Immature natural killer cell (primary cell): Measurements from ENCODE around the gene FMR1NB. TPM values are rescaled to one million over a fixed set of nuclear protein-coding genes. Genes with fewer than 3 reads are reported as not detected.

Experiments used
- DNase-seq, 3 donors: peaks; one replicate each; pipeline ENCODE4 v3.0.0; 2022; ENCODE audit warnings: mixed read lengths in 1 of 3
- H3K27ac Mint-ChIP-seq, 6 donors: one replicate each; pipeline ENCODE4 v1.8.0; 2020; ENCODE audit warnings: mixed read lengths in 6 of 6, mild to moderate bottlenecking in 5 of 6, inconsistent platforms in 4 of 6, moderate library complexity in 3 of 6
- H3K27me3 Mint-ChIP-seq, 3 donors: one replicate each; pipeline ENCODE4 v1.8.0; 2020 to 2021; ENCODE audit warnings: low read depth in 3 of 3, mild to moderate bottlenecking in 3 of 3, mixed read lengths in 3 of 3, moderate library complexity in 3 of 3, inconsistent platforms in 1 of 3
- H3K36me3 Mint-ChIP-seq, 3 donors: one replicate each; pipeline ENCODE4 v1.8.0; 2020; ENCODE audit warnings: mixed read lengths in 3 of 3, inconsistent platforms in 2 of 3, mild to moderate bottlenecking in 2 of 3
- H3K4me1 Mint-ChIP-seq, 2 donors: one replicate each; pipeline ENCODE4 v1.8.0; 2020; ENCODE audit warnings: inconsistent platforms in 2 of 2, mild to moderate bottlenecking in 2 of 2, mixed read lengths in 2 of 2, moderate library complexity in 1 of 2
- H3K4me3 Mint-ChIP-seq, 5 donors: one replicate each; pipeline ENCODE4 v1.8.0; 2020; ENCODE audit warnings: mild to moderate bottlenecking in 5 of 5, mixed read lengths in 5 of 5, inconsistent platforms in 3 of 5, moderate library complexity in 3 of 5
- H3K9me3 Mint-ChIP-seq, 6 donors: one replicate each; pipeline ENCODE4 v1.8.0; 2020; ENCODE audit warnings: mild to moderate bottlenecking in 6 of 6, mixed read lengths in 6 of 6, inconsistent platforms in 4 of 6, moderate library complexity in 3 of 6
- polyA plus RNA-seq, 3 donors: library from polyadenylated mRNA; unstranded; fragments of 300-500 nt; fragmentation: Illumina TruSeq; gene quantifications; one replicate each; pipeline ENCODE4 v1.2.3, GENCODE V29; 2021

FMR1NB gene
- polyA plus RNA-seq, 3 donors from 2014 or later = not detected

DNA sequence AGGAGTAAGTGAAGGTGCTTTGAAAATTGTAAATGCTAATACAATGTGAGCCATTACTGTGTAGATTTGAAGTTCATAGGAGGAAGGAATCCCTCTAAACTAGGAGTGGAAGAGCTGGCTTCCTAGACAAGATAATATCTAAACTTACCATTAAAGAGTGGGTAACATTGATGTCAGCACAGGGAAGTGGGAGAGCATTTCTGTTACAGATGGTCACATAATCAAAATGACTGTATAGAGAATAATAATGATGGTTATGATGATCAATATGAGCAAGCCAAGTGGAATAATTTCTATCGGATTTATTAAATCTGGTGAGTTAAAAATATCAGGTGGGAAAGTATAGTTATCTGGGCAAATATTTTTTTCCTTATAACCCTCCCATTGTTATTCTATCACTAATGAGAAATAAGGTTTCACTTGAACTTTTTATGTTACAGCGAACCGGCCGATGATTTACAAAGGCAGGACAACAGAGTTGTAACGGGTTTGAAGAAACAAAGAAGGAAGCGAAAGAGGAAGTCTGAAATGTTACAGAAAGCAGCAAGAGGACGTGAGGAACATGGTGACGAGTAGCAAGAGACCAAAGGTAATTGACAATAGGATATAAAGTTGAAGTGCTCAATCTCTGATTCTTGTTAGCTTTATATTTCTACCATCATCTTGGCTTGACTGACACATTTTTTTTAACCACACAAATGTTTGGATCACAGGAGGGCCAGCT lies 43.5 kb downstream of the FMR1NB start:
- no peak overlapping the region for H3K4me3 Mint-ChIP-seq
- H3K27me3 Mint-ChIP-seq = peaks cover 0 to 4% (median 1%) of the 10 kb centered on the region in 3 donors
- H3K36me3 Mint-ChIP-seq = no peaks in the 10 kb centered on the region
- H3K4me1 Mint-ChIP-seq = no peaks in the 10 kb centered on the region
- no peak for DNase-seq
- no peaks in the 10 kb centered on the region for H3K9me3 Mint-ChIP-seq
- no peak overlapping the region for H3K27ac Mint-ChIP-seq

DNA sequence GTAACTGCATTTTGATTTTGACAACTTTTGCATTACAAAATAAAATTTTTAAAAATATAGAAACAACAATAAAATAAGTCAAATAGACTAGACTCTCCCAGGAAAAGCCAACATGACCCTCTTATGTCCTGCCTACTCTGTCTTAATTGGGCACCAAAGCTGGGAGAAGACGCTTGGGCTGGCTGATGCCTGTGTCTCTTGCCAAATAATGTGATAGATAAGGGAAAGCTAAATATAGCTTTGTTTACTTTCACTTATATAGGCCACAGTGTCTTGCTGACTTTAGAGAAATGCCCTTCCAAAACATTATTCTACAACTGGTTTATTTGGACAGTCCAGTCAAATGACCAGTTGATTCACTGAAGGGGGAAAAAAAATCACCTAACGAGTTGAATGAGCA lies 54.2 kb downstream of the FMR1NB start:
- Mint-ChIP-seq H3K36me3 (no peaks in the 10 kb centered on the region), H3K27ac (no peak overlapping the region), H3K4me1 (no peaks in the 10 kb centered on the region), H3K9me3 (peaks cover 0 to 3% (median 0%) of the 10 kb centered on the region in 6 donors), H3K4me3 (no peak overlapping the region), H3K27me3 (peaks cover 0 to 4% (median 2%) of the 10 kb centered on the region in 3 donors)
- DNase-seq = no peak

DNA sequence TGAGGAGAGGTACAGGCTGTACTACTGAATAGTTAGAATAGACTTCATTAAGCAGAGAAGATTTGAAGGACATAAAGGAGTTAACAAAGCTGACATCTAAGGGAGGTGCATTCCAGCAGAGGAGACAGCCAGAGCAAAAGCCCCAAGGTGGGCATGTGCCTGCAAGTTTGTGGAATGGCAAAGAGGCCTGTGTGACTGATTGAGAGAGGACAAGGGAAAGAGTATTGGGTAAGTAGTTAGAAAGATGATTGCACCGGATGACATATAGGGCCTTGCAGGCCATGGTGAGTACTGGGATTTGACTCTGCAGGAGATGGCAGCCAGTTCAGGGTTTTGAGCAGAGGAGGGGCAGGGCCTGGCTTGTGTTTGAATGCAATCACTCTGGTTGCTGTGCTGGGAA lies 55.9 kb downstream of the FMR1NB start:
- DNase-seq = no peak
- no peaks in the 10 kb centered on the region for H3K4me1 Mint-ChIP-seq
- peaks cover 0 to 3% (median 0%) of the 10 kb centered on the region in 6 donors for H3K9me3 Mint-ChIP-seq
- H3K27me3 Mint-ChIP-seq = peaks cover 0 to 4% (median 0%) of the 10 kb centered on the region in 3 donors
- H3K27ac Mint-ChIP-seq = no peak overlapping the region
- H3K4me3 Mint-ChIP-seq = no peak overlapping the region
- H3K36me3 Mint-ChIP-seq = no peaks in the 10 kb centered on the region

DNA sequence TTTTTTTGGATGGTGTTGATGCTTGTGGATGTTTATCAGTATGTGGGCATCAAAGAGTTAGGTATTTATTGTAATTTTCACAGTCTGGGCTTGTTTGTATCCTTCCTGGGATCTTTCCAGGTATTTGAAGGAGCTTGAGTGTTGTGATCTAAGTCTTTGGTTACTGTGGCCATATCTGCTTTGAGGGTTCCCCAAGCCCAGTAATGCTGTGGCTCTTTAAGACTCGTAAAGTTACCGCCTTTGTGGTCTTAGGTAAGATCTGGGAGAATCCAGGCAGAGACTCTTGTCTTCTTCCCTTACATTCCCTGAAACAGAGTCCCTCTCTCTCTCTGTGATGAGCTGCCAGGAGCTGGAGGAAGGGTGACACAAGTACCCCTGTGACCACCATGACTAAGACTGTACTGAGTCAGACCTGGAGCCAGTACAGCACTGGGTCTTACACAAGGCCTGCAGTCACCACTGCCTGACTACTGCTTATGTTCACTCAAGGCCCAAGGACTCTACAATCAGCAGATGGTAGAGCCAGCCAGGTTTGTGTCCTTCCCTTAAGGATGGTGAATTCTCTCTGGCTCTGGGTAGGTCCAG lies 62.2 kb downstream of the FMR1NB start:
- H3K9me3 Mint-ChIP-seq = no peaks in the 10 kb centered on the region
- H3K4me1 Mint-ChIP-seq = no peaks in the 10 kb centered on the region
- no peak for DNase-seq
- no peak overlapping the region for H3K27ac Mint-ChIP-seq
- H3K36me3 Mint-ChIP-seq = no peaks in the 10 kb centered on the region
- peaks cover 0 to 5% (median 4%) of the 10 kb centered on the region in 3 donors for H3K27me3 Mint-ChIP-seq
- H3K4me3 Mint-ChIP-seq = no peak overlapping the region

DNA sequence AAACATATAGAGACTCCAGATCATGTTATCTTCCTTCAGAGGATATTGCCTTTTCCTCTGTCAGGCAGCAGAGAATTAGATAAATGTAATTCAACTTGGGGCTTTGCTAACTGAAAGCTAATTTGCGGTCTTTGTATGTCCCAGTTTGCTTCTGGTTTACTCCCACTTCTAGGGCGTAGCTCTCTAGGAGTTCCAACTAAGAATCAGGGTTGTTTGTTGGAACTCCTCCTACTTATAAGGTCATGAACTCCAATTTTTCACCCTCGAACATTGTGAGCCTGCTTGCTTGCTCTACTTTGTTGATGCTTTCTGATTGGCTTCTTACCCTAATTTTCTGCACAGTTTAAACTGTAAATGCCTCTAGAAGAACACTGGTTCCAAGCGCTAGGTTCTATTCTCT lies 66.1 kb downstream of the FMR1NB start:
- Mint-ChIP-seq H3K4me1 (no peaks in the 10 kb centered on the region), H3K27ac (no peak overlapping the region), H3K36me3 (no peaks in the 10 kb centered on the region), H3K9me3 (no peaks in the 10 kb centered on the region), H3K27me3 (peaks cover 0 to 9% (median 4%) of the 10 kb centered on the region in 3 donors), H3K4me3 (no peak overlapping the region)
- no peak for DNase-seq

DNA sequence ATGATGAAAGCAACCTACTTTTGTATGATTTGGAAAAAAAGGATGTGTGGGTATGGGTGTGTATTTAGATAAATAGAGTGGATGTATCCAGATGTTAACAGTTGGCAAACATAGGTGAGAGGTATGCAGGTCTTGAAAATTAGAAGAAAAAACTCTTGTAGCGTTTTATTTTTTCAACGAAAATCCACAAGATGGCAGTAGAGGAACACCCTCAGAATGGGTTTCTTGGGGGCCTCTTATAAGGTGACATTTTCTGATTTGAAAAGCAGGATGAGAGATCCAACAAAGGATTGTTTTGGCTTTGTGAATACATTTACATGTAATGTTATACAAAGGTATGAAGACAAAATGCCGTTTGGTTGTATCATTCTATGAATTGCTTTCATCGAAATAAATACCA lies 68.3 kb downstream of the FMR1NB start:
- no peak overlapping the region for H3K27ac Mint-ChIP-seq

DNA sequence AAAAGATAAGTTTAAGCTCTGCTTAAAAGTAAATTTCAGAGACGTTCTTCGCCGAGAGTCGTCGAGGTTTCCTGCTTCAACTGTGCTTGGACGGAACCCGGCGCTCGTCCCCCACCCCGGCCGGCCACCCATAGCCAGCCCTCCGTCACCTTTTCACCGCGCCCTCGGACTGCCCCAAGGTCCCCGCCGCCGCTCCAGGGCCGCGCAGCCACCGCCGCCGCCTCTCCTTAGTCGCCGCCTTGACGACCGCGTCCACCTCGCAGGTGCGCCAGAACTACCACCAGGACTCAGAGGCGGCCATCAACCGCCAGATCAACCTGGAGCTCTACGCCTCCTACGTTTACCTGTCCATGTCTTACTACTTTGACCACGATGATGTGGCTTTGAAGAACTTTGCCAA lies 70.8 kb downstream of the FMR1NB start:
- no peak for DNase-seq
- Mint-ChIP-seq H3K27me3 (peaks cover 0 to 6% (median 4%) of the 10 kb centered on the region in 3 donors), H3K4me3 (no peak overlapping the region)

More for the DNA sequence above, 68.3 kb downstream of the FMR1NB start:
- Mint-ChIP-seq H3K9me3 (no peaks in the 10 kb centered on the region), H3K36me3 (no peaks in the 10 kb centered on the region), H3K27me3 (peaks cover 0 to 6% (median 4%) of the 10 kb centered on the region in 3 donors), H3K4me3 (no peak overlapping the region), H3K4me1 (no peaks in the 10 kb centered on the region)
- DNase-seq = peak; percentile 3 to 31 (median 23)

DNA sequence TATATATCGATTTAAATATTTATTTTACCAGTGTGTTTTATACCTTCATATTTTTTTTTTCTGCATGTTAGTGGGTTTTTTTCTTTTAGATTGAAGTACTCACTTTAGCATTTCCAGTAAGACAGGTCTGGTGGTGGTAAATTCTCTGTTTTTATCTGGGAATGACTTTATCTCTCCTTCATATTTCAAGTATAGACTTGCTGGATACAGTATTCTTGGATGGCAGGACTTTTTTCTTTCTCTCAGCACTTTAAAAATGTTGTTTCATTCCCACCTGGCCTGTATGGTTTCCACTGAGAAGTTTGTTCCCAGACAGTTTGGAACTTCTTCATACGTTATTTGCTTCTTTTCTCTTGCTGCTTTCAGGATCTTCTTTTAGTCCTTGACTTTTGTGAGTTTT lies 86.1 kb downstream of the FMR1NB start:
- H3K9me3 Mint-ChIP-seq = peaks cover 0 to 10% (median 4%) of the 10 kb centered on the region in 6 donors

More for the DNA sequence above, 70.8 kb downstream of the FMR1NB start:
- Mint-ChIP-seq H3K27ac (no peak overlapping the region), H3K4me1 (no peaks in the 10 kb centered on the region), H3K36me3 (no peaks in the 10 kb centered on the region), H3K9me3 (no peaks in the 10 kb centered on the region)

DNA sequence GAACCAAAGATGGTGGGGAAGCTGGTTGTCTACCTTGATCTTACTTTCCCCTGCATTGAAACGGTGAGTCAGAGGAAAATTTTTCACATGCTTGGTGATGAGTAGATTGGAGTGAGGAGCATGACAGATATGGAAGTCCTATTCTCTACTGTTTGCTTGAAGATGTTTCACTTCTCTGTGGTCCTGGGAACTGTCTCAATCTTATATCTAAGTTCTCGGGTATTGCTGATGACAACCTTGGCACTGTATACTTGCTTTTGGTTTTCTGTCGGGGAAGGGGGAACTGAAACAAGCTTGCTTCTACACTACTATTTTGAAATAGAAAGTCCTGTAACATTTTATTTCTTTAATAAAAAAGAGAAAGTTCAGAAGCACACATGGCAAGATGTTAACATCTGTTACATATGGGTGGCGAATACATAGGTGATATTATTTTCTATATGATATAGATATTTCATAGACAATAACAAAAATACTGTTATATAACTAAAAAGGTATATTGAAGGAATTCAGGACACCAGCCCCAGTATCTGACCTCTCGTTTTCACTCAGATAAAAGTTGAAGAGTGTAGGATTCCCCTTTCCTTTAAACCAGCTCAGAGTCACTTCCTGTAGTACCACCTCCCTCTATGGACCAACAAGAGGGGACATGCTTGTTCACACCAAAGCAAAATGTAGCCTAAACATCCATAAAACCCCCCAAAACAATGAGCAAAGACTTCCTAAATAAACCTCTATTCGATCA lies 88.8 kb downstream of the FMR1NB start:
- peaks cover 0 to 10% (median 4%) of the 10 kb centered on the region in 6 donors for H3K9me3 Mint-ChIP-seq
- H3K36me3 Mint-ChIP-seq = no peaks in the 10 kb centered on the region
- H3K27me3 Mint-ChIP-seq = peaks cover 0 to 12% (median 7%) of the 10 kb centered on the region in 3 donors
- no peaks in the 10 kb centered on the region for H3K4me1 Mint-ChIP-seq
- no peak for DNase-seq
- no peak overlapping the region for H3K4me3 Mint-ChIP-seq
- H3K27ac Mint-ChIP-seq = no peak overlapping the region

More for the DNA sequence above, 86.1 kb downstream of the FMR1NB start:
- Mint-ChIP-seq H3K4me3 (no peak overlapping the region), H3K27me3 (peaks cover 0 to 12% (median 5%) of the 10 kb centered on the region in 3 donors), H3K36me3 (no peaks in the 10 kb centered on the region), H3K4me1 (no peaks in the 10 kb centered on the region), H3K27ac (no peak overlapping the region)
- no peak for DNase-seq

DNA sequence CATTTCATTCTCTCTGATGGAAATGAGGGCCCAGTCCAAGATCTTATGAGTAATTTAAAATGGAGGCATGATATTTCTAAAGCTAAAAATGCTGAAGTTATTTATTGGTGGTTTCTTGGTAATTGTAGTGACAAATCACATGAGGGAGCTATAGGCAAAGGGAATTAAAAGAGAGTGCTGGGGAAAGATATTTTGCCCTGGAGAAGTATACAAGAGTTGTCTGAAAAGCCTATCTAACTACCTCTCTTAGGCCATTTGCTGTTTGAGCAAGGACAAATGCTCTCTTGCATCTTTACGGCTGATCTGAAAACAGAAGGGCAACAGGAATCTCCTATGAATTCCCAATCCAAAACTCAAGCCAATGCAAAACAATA lies 89.4 kb downstream of the FMR1NB start:
- H3K9me3 Mint-ChIP-seq = peaks cover 0 to 10% (median 4%) of the 10 kb centered on the region in 6 donors
- no peak for DNase-seq
- H3K27me3 Mint-ChIP-seq = peaks cover 0 to 16% (median 7%) of the 10 kb centered on the region in 3 donors
- H3K4me1 Mint-ChIP-seq = no peaks in the 10 kb centered on the region
- H3K4me3 Mint-ChIP-seq = no peak overlapping the region
- no peak overlapping the region for H3K27ac Mint-ChIP-seq
- no peaks in the 10 kb centered on the region for H3K36me3 Mint-ChIP-seq

Other genes with a start within 250 kb of the FMR1NB start
- gene FMR1, start 69.4 kb upstream of the FMR1NB start, polyA plus RNA-seq = 1 to 10 TPM; 8.9 to 9.7 (median 9.5) TPM